ENCODE measurements around the gene KPNA3.
"Not testable (repeated sequence)": the region's sequence is repeated elsewhere in the genome, so short reads cannot be mapped to it uniquely, and the experiment has no call there.

The KPNA3 gene

DNA sequence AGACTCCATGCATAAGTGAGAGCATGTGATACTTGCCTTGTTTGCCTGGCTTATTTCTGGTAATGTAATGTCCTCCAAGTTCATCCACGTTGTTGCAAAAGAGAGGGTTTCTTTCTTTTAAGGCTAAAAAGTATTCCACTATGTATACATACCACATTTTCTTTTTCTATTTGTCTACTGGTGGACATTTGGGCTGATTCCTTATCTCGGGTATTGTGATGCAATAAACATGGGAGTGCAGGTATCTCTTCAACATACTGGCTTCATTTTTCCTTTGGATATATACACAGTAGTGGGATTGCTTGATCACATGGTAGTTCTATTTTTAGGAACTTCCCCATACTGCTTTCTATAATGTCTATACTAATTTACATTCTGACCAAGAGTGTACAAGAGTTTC lies 51.6 kb downstream of the KPNA3 start:
- no peak for DNase-seq

DNA sequence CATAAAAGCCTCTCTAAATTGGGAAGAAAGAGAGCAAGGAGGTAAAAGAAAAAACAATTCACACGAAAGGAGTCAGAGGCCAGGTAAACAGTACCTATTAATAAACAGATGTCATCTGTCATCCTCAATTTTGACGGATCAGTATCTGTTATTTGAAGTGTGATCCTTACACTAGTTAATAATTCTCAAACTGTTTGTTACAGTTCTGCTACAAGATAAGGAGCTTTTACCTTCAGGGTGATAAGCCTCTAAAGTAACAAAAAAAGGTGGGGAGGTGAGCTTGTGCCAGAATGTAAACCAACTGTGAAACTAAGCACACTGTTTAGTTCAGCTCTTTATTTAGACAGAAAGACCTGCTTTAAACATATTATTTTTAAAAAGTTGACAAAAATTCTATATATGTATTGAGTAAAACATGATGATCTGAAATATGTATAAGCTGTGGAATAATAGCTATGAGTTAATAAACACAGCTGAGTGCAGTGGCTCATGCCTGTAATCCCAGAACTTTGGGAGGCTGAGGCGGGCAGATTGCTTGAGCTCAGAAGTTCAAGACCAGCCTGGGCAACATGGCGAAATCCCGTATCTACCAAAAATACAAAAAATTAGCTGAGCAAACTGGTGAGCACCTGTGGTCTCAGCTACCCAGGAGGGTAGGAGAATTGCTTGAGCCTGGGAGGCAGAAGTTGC lies 52.8 kb downstream of the KPNA3 start:
- DNase-seq: no peak

DNA sequence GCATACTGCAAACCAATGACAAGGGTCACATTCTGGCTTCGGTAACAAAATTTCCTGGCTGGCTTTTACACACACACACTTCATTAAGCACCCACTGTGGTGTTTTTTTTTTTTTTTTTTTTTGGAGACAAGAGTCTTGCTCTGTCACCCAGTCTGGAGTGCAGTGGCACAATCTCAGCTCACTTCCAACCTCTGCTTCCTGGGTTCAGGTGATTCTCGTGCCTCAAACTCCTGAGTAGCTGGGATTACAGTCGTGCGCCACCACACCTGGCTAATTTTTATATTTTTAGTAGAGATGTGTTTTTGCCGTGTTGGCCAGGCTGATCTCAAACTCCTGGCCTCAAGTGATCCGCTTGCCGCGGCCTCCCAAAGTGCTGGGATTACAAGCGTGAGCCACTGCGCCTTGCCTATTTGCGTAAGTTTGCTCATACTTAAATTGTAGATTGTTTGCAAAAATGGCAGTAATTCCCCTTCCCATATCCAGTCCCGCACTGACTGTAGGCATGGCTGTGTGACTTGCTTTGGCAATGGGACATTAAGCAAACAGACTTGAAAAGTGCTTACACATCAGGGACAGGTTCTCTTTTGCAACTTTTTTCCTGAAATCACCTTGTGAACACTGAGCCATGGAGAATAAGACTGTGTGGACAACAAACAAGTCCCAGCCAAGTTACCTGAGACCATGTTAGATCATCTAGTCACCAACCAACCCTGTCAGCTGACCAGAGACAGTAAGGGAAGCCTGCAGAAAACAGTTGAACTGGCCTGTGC lies 59.1 kb downstream of the KPNA3 start:
- DNase-seq: no peak

DNA sequence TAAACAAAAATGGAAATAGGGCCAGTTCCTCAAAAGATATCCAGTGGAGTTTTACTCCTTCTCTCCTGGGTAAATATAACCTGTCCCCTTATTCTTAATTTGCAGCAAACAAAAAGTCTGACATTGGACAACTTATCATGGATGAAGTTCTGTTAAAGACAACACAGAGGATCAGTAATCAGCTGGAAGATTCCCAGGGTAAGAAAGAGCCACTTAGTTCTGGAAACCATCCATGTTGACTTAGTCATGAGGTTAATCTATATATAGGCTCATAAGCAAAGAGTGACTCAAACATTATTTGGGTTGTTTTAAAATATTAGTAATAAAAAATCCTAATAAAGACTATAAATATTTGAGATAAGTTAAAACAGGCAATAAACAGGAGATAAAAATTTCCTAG lies 60.7 kb downstream of the KPNA3 start:
- no peak for DNase-seq

DNA sequence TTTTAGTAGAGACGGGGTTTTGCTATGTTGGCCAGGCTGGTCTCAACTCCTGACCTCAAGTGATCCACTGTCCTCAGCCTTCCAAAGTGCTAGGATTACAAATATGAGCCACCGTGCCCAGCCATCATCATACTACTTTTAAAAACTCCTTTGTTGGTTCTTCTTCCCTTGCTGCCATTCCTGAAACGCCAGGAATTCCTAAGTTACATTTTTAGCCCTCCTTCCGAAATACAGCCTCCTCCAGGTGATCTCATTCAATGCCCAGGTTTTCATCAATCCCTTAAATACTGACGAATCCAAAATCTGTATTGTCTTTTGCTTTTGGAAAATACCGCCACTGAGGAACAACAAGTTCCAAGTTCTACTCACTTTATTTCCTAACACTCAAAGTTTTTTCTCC lies 75.9 kb downstream of the KPNA3 start:
- no peak for DNase-seq

DNA sequence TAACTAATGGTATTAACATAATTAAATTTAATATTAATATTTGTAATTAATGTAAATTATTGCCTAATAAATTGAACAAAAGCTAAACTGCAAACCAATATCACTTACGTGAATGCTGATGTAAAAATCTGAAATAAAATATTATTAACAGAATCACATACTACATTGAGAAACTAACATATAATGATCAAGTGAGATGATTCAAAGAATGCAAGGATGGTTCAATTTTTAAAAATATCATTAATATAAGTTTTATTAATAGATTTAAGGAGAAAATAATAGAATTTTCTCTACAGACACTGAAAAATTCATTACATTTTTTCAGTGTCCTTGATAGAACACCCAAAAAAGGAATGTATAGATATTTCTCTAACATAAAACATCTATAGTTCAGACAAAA lies 77.7 kb downstream of the KPNA3 start:
- no peak for DNase-seq

DNA sequence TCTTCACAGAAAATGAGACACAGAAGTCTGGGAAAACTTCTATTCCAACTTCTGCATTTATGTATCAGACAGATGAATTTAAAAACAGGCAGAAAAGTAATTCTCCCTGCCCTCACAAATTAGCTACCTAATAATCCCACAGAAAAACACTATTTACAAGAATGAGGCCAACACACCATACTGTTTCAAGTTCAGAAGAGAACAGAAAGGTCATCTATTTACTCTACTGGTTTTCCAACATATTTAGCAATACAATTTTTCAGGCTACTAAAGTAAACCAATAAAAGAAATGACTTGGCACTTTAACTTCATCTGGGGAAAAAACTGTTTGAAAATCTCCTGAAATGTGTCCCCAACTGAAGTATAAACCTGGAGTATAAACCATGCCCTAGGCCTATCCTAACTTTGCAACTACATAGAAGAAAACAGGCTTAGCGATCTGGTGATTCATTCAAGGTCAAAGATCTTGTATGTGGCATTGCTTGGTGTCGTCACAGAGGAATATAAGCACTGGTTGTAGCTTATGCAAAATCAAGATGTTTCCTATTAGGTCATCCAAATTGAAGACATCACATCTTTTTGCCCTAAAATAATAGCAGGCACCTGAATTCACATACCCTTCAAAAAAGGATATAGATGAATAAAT lies 81.1 kb downstream of the KPNA3 start:
- DNase-seq: no peak

DNA sequence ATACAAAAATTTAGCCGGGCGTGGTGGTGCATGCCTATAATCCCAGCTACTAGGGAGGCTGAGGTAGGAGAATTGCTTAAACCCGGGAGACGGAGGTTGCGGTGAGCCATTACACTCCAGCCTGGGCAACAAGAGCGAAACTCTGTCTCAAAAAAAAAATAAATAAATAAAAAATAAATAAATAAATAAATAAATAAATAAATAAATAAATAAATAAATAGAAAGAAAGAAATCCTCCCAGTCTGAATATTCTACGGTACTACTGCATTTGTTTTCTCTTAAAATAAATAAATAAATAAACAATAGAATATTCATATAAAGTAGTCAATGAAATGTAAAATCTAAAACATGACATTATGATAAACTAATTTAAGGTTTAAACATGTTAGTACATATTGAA lies 88.2 kb downstream of the KPNA3 start:
- not testable (repeated sequence) for DNase-seq

DNA sequence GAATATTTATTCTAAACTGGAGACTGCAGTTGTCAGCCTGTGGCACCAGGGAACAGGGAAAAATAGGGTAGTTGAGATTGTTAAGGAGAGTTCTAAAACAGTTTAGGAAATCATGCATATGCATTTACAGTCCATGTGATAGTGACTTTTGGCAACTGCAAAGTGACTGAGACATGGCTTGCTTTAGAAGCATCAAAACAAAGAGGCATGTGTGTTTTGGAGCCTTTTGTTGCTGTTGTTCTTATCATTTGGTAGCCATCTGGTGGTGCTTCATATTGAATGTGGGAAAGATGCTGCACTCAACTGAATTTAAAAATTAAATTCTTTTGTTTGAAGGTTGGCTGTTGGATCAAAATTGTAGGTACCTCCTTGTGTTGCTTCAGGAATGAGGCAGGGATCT lies 91.0 kb downstream of the KPNA3 start:
- DNase-seq: no peak

DNA sequence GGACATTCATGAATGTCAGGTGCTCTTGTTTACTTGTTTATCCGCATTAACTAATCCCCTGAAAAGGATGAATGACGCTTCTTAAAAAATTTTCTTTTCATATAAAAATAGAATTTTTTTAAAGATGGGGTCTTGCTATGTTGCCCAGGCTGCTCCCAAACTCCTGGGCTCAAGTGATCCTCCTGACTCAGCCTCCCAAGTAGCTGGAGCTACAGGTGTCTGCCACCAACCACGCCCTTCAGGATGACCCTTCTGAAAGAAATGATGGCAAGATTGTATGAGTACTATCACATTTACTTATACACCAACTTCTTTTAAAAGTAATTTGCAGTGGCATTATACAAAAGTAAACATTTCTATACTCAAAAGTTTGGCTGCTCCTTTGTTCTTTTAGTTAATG lies 95.0 kb downstream of the KPNA3 start:
- no peak for DNase-seq

DNA sequence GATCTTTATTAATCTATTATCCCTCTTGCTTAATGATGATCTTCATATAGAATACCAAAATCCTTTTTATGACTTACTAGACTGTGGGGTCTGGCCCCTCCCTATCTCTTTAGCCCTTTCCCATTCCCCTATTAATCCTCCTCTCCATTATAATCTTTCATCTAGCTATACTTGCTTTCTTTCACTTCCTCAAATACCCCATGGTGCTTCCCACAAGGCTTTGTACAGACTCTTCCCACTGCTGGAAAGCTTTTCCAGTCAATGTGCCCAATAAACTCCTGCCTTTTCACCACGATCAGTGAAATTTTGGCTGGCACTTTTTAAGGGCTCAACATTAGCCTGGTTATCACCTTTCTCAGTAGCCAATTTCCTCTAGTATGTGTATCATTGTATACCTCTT lies 98.0 kb downstream of the KPNA3 start:
- DNase-seq: no peak

DNA sequence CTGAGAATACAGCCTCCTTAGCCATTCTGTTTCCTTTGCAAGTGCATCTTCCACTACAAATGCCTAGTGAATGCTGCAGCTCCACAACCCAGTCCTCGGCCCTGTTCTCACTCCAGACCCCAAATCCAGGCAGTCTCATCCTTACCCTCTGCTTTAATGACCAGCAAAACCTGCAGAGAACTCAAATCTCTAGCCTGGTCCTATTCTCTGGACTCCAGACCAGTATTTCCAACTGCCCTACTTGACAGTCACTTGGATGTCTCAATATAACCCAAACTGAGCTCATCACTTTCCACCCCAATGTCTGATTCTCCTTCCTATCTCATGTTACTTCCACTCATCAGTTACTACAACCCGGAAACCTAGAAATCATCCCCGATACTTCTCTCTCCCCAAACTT lies 98.6 kb downstream of the KPNA3 start:
- no peak for DNase-seq

DNA sequence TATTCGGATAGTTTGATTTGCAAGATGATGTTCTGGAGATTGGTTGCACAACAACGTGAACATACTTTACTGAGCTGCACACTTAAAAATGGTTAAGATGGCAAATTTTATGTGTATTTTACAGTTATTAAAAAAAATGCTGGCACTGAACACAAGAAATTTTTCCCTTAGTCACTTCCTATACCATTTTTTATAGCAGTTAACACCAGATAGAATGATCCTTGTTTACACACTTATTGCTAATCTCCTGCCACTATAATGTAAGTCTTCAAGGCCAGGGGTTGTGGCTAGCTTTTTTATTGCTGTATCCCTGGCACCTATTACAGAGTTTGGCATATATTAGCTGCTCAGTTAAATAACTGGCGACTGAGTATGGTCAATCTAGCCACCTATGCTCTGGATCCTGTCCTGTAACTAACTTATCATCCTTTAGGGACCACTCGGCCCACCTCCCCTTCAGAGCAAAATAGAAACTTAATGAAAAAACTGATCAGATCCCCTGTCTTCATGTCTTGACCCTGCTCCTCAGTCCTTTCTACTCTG lies 99.2 kb downstream of the KPNA3 start:
- no peak for DNase-seq

DNA sequence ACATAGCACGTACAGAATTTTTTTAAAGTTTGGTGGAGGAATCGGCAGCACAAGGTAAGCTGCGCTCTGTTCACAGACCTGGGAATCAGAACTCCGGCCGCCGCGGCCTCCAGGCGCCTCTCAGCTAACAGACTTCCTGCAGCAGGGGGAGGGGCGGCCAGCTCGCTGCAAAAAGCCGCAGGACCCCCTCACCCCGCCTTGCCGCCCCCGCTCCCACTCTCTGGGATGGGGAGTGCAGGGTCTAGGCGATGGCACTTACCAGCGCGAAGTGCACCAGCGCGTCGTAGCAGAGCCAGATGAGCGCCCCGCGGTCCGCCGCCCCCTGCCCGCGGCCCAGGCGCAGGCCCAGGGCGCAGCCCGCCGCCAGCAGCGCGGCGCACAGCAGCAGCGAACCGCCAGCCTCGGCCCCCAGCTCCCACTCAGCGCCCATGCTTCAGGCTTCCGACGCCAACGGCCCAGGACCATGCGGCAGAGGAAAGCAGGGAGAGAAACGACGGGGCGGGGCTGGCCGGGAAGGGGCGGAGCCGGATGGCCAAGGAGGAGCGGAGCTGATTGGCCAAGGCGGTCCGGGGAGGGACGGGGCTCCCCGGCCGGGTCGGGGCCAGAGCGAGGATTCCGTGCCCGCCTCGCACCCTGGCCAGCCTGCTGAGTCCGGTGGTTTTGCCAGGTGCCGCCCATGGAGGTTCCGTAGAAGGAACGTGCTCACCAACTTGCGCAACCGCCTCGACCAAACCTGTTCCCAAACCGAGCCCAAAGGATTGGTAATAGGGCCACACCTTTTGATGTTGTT lies 101.3 kb downstream of the KPNA3 start, which contains the start of gene EBPL:
EBPL (minus strand) TSS at position 492 of the 790 bp plus-strand sequence; CDS start at position 430, 62 bp downstream.
- peak; percentile 79 for DNase-seq

DNA sequence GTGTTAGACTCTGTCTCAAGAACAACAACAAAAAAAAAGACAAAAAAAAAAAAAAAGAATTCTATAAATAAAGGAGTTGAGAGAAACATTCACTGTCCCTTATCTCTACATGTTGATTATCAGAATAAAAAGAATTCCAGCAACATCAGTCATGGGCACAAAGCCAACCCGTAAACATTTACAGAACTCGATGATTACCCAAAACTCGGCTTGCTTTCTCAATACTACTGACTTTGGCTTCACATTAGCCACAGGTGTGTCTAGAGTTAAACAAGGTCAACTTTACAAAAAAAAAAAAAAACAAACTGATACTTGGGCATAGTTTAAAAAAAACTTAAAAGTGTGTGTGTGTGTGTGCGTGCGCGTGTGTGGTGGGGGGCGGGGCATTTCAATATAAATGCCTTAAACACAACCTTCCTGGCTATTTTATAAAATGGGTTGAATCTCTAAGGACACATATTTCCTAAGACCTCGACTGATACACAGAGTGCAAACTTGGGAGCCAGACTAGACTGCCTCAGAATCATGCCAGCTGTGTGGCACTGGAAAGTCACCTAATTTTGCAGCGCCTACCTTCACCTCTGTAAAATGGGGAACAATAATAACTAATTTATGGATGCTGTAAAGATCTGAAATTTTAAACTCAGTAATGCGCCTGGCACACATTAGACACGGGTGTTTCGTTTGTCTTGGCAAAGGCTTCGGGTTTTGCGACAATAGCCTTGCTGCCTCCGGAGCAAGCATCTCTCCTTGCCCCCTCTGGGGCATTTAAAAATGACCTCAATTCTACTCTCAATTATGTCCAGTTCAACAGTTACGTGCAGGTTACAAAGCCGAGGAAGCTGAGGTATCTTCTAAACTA lies 102.1 kb downstream of the KPNA3 start:
- no peak for DNase-seq

DNA sequence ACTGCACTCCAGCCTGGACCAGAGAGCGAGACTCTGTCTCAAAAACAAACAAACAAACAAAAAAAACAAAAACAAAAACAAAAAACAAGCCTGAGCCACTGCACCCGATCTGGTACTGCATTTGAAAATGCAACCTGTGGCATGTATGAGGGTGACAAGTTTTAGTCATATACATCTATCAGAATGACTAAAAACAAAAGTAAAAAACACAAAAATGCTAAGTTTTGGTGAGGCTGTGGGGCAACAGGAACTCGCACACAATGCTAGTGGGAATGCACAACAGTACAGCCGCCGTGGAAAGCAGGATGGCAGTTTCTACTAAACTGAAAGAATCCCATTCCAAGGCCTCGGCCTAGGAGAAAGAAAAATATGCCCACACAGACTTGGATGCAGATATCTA lies 109.0 kb downstream of the KPNA3 start:
- DNase-seq: no peak

DNA sequence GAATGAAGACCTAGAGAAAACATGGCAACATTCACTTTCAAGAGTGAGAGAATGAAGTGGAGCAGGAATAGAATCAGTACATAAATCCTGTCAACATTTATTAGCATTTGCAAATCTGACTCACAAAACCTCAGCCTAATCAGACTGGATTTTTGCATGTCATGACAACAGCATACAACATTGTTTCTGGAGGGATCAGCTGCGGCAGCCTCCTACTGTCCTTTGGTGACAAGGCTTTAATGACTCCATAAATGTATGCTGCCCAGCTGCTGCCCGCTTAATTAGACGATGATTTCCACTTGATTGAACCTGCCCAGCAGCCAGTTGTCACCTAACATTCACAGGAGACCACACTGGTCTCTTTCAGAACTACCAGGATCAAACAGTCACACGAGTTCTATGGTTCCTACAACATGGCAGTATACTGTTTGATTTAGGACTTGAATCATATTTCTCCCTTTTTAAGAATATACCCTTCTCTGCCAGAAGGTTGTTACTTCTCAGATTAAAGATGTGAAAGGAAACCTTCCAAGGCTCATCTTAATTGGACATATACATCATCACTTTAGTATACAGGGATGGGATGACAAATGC lies 110.5 kb downstream of the KPNA3 start:
- DNase-seq: no peak

DNA sequence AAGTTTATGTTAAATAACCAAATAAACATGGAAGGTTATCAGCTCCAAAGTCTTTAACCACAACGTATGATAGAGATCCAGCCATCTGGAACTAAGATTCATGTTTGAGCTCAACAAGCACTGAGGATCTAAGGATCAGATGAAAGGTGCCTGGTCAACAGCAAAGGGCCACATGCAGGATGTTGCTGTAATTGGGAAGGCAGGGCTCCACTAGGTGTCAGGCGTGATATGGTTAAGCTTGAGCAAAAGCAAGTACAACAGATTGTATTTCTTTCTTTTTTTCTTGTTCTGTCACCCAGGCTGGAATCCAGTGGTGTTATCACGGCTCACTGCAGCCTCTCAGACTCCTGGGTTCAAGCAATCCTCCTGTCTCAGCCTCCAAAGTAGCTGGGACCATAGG lies 113.2 kb downstream of the KPNA3 start:
- no peak for DNase-seq

DNA sequence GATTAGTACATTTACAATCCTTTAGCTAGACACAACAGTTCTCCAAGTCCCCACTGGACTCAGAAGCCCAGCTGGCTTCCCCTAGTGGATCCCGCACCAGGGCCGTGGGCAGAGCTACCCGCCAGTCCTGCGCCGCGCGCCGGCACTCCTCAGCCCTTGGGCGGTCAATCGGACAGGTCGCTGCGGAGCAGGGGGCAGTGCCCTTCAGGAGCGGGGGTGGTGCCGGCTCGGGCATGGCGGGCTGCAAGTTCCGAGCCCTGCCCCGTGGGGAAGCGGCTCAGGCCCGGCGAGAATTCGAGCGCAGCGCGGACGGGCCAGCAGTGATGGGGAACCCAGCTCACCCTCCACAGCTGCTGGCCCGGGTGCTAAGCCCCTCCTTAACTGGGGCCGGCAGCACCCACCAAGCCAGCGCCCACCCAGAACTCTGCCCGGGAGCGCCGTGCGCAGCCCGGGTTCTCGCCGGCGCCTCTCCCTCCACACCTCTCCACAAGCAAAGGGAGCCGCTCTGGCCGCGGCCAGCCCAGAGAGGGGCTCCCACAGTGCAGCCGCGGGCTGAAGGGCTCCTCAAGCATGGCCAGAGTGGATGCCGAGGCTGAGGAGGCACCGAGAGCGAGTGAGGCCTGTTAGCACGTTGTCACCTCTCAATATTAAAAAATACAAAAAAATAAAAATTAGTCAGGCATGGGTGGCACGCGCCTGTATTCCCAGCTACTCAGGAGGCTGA lies 114.1 kb downstream of the KPNA3 start:
- peak; percentile 7 for DNase-seq

DNA sequence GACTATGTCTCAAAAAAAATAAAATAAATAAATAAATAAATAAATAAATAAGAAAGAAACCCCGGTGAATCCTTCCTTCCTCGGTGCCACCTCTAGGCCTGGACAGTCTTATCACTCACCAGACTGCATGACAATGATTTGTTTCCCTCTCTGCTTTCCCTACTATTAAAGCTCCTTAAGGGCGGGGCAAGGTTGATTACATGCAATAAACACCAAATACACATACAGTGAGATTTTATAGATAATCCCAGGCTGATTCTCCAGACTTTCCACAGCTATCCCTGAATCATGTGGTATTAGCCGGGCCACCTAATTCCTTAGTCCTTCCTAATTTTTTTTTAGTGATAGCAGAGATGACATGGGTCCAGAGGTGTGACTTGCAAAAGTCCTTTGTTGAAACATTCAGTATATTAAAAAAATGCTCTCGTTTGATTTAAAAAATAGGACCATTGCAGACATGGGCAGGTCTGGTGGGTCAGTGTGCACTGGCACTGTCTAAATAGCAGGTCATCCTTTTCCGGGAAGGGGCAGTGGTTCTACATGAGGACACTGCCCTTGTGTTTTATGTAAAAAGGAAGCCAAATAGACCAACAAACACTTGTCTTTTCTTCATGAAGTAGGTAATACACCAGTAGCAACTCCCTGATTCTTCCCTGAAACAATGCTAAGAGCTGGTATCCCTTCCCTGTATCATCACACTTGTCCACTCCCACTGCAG lies 115.7 kb downstream of the KPNA3 start:
- DNase-seq: no peak

All from activated gamma-delta T cell (primary cell).